Activated T-cell treated with anti-CD3 and anti-CD28 coated beads, Interleukin-2, amount 50 U/mL, for 24 hours (primary cell): Measurements from ENCODE around the gene TBC1D25.

Experiments used
- DNase-seq: peaks from one replicate; pipeline ENCODE4 v3.0.0-alpha.2; 2020
- H3K27ac Mint-ChIP-seq: 2 replicates; pipeline ENCODE4 v1.8.0; 2020; ENCODE audit warnings: mild to moderate bottlenecking, mixed read lengths
- H3K27me3 Mint-ChIP-seq: 2 replicates; pipeline ENCODE4 v1.8.0; 2020; ENCODE audit warnings: mixed read lengths
- H3K36me3 Mint-ChIP-seq: 2 replicates; pipeline ENCODE4 v1.8.0; 2020; ENCODE audit warnings: low read depth, mixed read lengths
- H3K4me1 Mint-ChIP-seq: 2 replicates; pipeline ENCODE4 v1.8.0; 2020; ENCODE audit warnings: low read depth, mixed read lengths
- H3K4me3 Mint-ChIP-seq: 2 replicates; pipeline ENCODE4 v1.8.0; 2020; ENCODE audit warnings: mild to moderate bottlenecking, moderate library complexity, mixed read lengths
- H3K9me3 Mint-ChIP-seq: 2 replicates; pipeline ENCODE4 v1.8.0; 2020; ENCODE audit warnings: mixed read lengths

The TBC1D25 gene

DNA sequence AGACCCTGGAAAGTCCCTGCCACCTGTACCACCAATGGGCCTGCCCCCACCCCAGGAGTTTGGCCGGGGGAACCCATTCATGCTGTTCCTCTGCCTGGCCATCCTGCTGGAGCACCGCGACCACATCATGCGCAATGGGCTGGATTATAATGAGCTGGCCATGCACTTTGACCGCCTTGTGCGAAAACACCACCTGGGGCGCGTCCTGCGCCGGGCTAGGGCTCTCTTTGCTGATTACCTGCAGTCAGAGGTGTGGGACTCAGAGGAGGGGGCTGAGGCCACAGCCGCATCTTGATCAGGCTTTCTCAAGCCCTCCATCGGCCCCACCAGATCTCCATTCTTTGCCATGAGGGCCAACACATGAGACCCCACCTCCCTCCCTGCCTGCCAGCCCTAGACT is 21.2 kb downstream of the TBC1D25 start:
- Mint-ChIP-seq H3K27ac (peak overlapping the region; percentile 44), H3K4me3 (no peak overlapping the region), H3K4me1 (peaks cover 6% of the 10 kb centered on the region), H3K9me3 (no peaks in the 10 kb centered on the region), H3K36me3 (peaks cover 63% of the 10 kb centered on the region), H3K27me3 (peaks cover 10% of the 10 kb centered on the region)
- no peak for DNase-seq

DNA sequence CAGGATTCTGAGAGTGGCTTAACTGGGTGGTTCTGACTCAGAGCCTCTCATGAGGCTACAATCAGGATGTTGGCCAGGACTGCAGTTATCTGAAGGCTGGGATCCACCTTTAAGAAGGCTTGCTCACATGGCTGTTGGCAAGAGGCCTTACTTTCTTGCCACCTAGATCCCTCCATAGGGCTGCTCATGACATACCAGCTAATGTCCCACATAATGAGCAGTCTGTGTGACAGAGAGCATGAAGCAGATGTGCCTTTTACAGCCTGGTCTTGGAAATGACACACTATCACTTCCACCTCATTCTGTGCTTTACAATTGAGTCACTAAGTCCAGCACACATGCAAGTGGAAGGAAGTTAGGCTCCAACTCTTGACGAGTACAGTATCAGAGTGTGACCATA is 30.4 kb downstream of the TBC1D25 start:
- H3K4me1 Mint-ChIP-seq, result peaks cover 11% of the 10 kb centered on the region
- peaks cover 10% of the 10 kb centered on the region for H3K36me3 Mint-ChIP-seq
- peak overlapping the region; percentile 89 for H3K27ac Mint-ChIP-seq
- no peaks in the 10 kb centered on the region for H3K27me3 Mint-ChIP-seq
- no peak overlapping the region for H3K4me3 Mint-ChIP-seq
- DNase-seq, result no peak
- no peaks in the 10 kb centered on the region for H3K9me3 Mint-ChIP-seq

DNA sequence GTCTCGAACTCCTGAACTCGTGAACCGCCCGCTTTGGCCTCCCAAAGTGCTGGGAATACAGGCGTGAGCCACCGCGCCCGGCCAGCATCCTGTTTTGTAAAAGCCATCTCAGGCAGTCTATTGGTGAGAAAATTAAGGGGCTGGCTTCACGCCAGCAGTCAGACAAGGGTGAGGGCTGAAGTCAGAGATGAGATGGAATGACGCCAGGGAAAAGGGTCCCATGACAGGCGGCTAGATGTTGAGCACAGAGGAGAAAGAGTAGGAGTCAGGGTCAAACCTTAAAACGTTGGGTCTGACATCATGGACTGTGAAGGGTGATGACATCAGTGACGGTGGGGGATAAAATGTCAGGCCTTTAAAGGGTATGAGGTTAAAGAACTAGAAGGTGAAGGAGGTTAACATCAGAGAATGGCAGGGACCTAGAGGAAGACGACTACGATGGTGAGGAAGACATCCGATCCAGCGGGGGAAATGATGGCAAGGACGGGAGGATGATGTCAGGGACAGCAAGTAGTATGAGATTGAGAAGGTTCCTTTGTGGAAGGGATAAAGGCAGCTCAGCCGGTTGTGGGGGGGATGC is 34.3 kb downstream of the TBC1D25 start:
- Mint-ChIP-seq H3K4me1 (peaks cover 23% of the 10 kb centered on the region), H3K27me3 (no peaks in the 10 kb centered on the region), H3K4me3 (peak overlapping the region; percentile 96), H3K9me3 (no peaks in the 10 kb centered on the region), H3K36me3 (peaks cover 49% of the 10 kb centered on the region), H3K27ac (peak overlapping the region; percentile 100)
- peak; percentile 44 for DNase-seq

DNA sequence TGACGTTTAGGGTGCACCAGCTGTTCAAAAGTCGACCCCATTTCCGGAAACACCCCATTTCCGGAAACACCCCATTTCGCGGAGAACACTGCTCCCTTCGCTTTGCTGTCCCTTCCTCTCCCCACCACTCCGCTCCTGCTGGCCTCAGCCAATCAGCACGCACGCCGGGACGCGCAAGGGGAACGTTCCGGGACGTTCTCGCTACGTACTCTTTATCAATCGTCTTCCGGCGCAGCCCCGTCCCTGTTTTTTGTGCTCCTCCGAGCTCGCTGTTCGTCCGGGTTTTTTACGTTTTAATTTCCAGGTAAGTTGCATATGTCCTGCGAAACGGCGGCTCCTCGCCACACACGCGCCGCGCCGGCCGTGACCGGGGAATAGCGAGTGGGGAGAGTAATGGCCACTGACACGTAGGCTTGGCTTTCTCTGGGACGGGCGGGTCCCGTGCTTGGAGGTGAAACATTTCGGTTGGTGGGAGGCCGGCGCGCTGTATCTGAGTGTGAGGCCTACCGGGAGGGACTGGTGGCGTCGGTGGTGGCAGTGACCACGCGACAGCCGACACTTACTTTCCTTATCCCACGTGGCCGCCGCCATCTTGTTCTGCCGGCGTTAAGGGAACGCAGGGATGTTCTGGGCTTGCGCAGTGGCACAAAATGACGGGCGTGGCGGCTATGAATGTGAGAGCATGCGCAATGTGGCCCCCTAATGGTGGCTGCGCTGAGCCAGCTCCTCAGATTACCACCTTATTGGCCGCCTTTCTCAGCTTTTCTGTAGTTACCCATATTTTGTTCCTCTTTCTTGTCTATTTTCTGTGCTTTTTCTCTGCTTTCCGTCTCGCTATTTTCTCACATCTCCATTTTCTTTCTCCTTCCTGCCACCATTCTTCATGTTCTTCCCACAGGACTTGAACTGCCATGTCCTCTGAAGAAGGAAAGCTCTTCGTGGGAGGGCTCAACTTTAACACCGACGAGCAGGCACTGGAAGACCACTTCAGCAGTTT is 35.1 kb downstream of the TBC1D25 start, which contains the start of gene RBM3:
TSS of gene RBM3 (plus strand) at position 215 of the 997 bp plus-strand sequence. CDS start at position 912, 697 bp downstream.
- peak; percentile 89 for DNase-seq
- Mint-ChIP-seq H3K36me3 (peaks cover 56% of the 10 kb centered on the region), H3K4me1 (peaks cover 26% of the 10 kb centered on the region), H3K27ac (peak within 1 kb of the TSS; percentile 100), H3K9me3 (no peaks in the 10 kb centered on the region), H3K4me3 (peak within 1 kb of the TSS; percentile 96), H3K27me3 (no peaks in the 10 kb centered on the region)

DNA sequence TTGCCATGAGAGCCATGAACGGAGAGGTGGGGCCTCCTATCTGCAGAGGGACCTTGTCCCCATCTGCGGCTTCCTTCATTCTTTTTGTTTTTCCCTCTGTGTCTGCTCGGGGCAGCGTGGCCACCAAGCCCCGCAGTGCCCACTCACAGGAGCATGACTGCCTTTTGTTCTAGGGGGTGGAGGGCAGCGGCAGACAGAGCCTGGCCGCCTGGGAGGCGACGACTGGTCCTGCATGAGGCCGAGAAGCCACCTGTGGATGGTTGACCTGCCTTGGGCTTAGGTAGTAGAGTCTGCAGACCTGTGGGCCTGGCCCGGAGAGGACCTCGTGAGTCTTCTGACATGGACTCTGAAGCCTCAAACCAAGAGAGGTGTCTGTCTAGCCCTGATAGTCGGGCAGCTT is 36.1 kb downstream of the TBC1D25 start:
- H3K27me3 Mint-ChIP-seq, result no peaks in the 10 kb centered on the region
- peaks cover 23% of the 10 kb centered on the region for H3K4me1 Mint-ChIP-seq
- H3K4me3 Mint-ChIP-seq, result peak overlapping the region; percentile 96
- peak overlapping the region; percentile 100 for H3K27ac Mint-ChIP-seq
- H3K36me3 Mint-ChIP-seq, result peaks cover 60% of the 10 kb centered on the region
- H3K9me3 Mint-ChIP-seq, result no peaks in the 10 kb centered on the region
- DNase-seq, result no peak

DNA sequence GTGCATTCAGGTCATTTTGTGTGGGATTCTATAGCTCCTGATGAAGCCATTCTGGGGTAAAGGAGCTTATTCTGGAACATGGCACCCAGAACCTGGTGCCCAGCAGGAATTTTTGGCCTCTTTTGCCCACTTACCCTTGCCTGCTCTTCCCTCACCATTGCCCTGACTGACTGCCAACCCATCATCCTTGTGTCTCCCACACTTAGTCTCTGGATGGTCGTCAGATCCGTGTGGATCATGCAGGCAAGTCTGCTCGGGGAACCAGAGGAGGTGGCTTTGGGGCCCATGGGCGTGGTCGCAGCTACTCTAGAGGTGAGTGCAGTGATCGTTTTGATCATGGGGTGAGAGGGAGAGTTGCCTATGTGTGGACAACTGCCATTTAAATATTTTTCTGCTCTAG is 36.6 kb downstream of the TBC1D25 start:
- no peaks in the 10 kb centered on the region for H3K27me3 Mint-ChIP-seq
- no peak for DNase-seq
- peak overlapping the region; percentile 100 for H3K27ac Mint-ChIP-seq
- peaks cover 60% of the 10 kb centered on the region for H3K36me3 Mint-ChIP-seq
- H3K4me1 Mint-ChIP-seq, result peaks cover 22% of the 10 kb centered on the region
- H3K9me3 Mint-ChIP-seq, result no peaks in the 10 kb centered on the region
- H3K4me3 Mint-ChIP-seq, result peak overlapping the region; percentile 96

DNA sequence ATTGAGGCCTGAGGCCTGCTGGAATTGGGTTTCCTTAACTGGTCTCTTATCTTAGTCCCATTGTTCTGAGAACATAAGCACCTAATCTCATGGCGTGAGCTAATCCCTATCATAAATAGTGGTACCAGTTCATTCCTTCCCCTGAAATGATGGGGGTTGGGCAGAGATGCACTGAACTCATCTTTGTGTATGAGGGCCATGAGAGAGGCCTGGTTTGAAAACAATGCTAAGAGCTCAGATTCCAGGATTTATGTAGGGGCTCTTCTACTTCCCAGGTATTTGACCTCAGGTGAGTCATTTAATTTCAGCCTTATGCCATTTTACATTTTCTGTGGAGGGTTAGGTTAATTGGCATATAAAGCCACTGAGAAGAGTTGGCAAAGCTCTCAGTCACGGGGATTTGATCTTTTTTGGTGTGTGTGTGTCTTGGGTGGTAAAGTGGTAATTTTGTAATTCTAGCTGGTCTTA is 39.2 kb downstream of the TBC1D25 start:
- Mint-ChIP-seq H3K36me3 (peaks cover 60% of the 10 kb centered on the region), H3K4me1 (peaks cover 19% of the 10 kb centered on the region), H3K27ac (peak overlapping the region; percentile 76)

DNA sequence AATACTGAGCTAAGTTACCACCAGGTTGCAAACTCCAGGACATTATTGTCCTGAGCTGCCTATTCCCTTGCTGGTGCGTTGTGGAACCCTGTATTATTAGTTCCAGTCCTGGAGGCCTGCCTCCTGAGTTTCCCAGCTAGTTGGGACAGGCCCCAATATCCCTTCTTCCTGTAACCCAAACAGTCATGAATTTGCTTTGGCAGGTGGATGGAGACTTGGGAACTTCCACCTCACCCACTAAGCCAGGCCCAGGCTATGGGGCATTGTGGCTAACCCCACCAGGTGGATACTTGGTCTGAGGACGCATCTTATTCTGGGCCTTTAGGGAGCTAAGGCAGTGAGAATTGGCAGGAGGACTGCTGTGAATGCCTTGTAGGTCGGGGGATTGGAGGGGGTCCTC is 39.7 kb downstream of the TBC1D25 start:
- Mint-ChIP-seq H3K9me3 (no peaks in the 10 kb centered on the region), H3K27me3 (no peaks in the 10 kb centered on the region), H3K4me3 (no peak overlapping the region), H3K27ac (peak overlapping the region; percentile 6), H3K4me1 (peaks cover 15% of the 10 kb centered on the region), H3K36me3 (peaks cover 56% of the 10 kb centered on the region)
- peak; percentile 35 for DNase-seq

More for the DNA sequence above, 39.2 kb downstream of the TBC1D25 start:
- Mint-ChIP-seq H3K27me3 (no peaks in the 10 kb centered on the region), H3K4me3 (no peak overlapping the region), H3K9me3 (no peaks in the 10 kb centered on the region)
- no peak for DNase-seq

DNA sequence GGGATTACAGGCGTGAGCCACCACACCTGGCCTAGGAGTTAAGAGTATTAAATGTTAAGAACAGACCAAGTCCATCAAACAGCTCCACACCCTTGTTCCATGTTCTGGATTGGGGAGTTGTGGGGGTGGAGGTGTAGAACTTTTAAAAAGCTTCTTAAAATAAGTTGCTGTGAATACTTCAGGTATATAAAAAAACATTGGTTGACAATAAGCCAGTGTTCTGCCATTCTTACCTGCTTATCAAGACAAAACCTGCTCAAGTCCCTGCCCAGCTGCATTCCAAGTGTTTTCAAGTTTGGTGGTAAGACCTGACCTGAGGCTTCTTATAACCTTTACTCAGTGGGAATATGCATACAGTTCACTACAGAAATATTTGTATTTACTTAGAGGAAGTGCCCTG is 41.1 kb downstream of the TBC1D25 start:
- Mint-ChIP-seq H3K27me3 (peaks cover 2% of the 10 kb centered on the region), H3K36me3 (peaks cover 42% of the 10 kb centered on the region), H3K4me3 (no peak overlapping the region), H3K27ac (peak overlapping the region; percentile 50), H3K9me3 (no peaks in the 10 kb centered on the region), H3K4me1 (peaks cover 14% of the 10 kb centered on the region)
- DNase-seq, result no peak

DNA sequence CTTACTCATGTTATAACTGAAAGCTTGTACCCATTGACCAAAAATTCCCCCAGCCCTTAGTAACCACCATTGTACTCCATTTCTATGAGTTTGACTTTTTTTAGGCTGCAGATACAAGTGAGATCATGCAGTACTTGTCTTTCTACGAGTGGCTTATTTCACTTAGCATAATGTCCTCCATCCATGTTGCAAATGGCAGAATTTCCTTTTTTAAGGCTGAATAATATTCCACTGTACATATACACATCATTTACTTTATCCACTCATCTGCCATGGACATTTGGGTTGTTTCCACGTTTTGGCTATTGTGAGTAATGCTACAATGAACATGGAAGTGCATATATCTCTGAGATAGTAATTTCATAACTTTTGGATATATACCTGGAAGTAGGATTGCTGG is 45.2 kb downstream of the TBC1D25 start:
- peaks cover 3% of the 10 kb centered on the region for H3K36me3 Mint-ChIP-seq
- no peak for DNase-seq
- H3K4me3 Mint-ChIP-seq, result no peak overlapping the region
- H3K27ac Mint-ChIP-seq, result no peak overlapping the region
- H3K27me3 Mint-ChIP-seq, result peaks cover 16% of the 10 kb centered on the region
- H3K4me1 Mint-ChIP-seq, result no peaks in the 10 kb centered on the region
- H3K9me3 Mint-ChIP-seq, result no peaks in the 10 kb centered on the region

DNA sequence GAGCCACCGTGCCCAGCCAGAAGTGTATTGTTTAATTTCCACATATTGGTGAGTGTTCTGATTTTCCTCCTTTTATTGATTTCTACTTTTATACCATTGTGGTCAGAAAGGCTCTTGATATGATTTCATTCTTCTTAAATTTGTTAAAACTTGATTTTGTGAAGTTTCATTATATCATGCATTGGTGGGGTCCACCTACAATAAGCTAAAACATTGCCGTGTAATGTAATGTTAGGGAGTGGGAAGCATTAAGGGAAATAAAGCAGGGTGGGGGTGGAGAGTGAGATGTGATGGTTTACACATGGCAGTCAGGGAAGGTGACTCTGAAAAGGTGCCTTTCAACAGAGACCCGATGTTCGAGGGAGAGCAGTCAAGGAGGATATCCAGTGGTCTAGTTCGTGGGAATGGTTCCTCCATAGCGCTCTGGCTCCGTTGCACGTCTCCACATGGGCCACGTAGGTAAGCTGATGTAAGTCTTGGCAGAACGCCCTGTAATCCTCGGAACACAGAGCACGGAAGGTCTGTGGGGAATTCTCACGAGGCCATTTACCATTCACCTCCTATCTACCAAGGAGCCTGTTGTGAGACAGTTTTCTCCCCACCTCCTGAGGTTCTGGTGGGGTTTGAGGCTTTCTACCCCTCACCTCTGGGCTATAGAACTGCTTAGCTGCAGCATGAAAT is 50.1 kb downstream of the TBC1D25 start:
- DNase-seq, result no peak
- H3K4me3 Mint-ChIP-seq, result no peak overlapping the region
- H3K4me1 Mint-ChIP-seq, result no peaks in the 10 kb centered on the region
- peaks cover 22% of the 10 kb centered on the region for H3K27me3 Mint-ChIP-seq
- H3K36me3 Mint-ChIP-seq, result no peaks in the 10 kb centered on the region
- H3K27ac Mint-ChIP-seq, result no peak overlapping the region
- no peaks in the 10 kb centered on the region for H3K9me3 Mint-ChIP-seq

DNA sequence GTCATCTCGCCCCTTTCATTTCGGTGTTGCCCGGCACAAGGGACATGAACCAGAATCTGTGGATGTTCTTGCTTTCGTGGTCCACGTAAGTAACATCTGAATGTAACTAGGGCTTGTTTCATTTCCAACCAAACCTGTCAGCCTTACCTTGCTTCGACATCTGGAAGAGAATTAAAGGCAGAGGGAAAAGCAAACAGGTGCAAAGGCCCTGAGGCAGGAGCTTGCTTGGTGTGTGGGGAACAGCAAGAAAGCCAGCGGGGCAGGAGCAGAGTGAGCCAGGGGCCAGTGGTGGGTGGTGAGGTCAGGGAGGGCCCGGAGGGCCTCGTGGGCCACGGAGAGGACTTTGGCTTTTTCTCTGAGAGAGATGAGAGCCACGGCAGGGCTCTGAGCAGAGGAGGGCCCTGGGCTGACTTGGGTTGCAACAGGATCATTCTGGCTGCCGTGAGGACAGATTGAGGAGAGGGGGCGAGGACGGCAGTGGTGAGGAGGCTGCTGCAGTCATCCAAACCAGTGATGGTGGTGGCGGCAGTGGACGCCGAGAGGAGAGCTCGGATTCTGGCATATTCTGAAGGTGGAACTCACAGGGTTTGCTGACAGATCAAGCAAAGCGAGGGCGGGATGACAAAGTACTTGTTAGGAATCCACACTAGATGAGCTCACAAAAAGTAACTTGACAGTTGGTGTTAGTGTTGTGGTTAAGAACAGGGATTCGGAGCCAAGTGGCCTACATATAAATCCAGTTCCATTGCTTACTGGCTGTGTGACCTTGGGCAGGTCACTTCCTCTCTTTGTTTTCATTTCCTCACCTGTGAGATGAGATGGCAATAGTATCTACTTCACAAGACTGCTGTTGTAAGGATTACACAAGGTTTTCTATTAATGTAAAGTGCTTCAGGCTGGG is 50.9 kb downstream of the TBC1D25 start:
- no peaks in the 10 kb centered on the region for H3K36me3 Mint-ChIP-seq
- H3K4me3 Mint-ChIP-seq, result no peak overlapping the region
- H3K27ac Mint-ChIP-seq, result no peak overlapping the region
- H3K9me3 Mint-ChIP-seq, result no peaks in the 10 kb centered on the region
- peaks cover 20% of the 10 kb centered on the region for H3K27me3 Mint-ChIP-seq
- DNase-seq, result no peak
- no peaks in the 10 kb centered on the region for H3K4me1 Mint-ChIP-seq

DNA sequence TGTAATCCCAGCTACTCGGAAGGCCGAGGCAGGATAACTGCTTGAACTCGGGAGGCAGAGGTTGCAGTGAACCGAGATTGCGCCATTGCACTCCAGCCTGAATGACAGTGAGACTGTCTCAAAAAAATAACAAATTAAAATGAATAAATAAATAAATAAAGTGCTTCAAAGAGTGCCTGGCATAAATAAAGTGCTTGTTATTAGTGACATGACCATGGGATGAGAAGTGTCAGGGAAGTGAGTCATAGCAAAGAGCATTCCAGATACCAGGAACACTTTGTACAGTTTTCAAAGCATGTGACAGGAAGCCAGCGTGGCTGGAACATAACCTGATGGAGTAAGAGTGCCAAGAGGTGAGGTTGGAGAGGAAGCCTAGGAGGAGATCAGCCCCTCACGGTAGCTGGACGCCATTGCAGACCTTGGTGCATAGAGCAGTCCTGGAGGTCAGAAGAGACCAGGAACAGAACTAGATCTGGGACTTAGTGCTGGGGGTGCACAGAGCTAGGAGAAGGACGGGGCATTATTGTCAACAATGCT is 51.8 kb downstream of the TBC1D25 start:
- no peak for DNase-seq
- no peaks in the 10 kb centered on the region for H3K4me1 Mint-ChIP-seq
- no peak overlapping the region for H3K27ac Mint-ChIP-seq
- H3K9me3 Mint-ChIP-seq, result no peaks in the 10 kb centered on the region
- H3K4me3 Mint-ChIP-seq, result no peak overlapping the region
- H3K27me3 Mint-ChIP-seq, result peaks cover 19% of the 10 kb centered on the region
- H3K36me3 Mint-ChIP-seq, result no peaks in the 10 kb centered on the region
